GM18517 (cell line): ENCODE measurements around the gene CIRBP.
A peak's percentile ranks its signal among the peaks of the same experiment; 100 is the strongest.

Experiments used
- ATAC-seq: cut with Tn5 transposase; IDR thresholded peaks from one replicate; pipeline ENCODE4 v1.9.1; 2021; ENCODE audit warnings: mild to moderate bottlenecking, moderate library complexity; ENCODE audit not compliant: unreplicated experiment

The CIRBP gene

DNA sequence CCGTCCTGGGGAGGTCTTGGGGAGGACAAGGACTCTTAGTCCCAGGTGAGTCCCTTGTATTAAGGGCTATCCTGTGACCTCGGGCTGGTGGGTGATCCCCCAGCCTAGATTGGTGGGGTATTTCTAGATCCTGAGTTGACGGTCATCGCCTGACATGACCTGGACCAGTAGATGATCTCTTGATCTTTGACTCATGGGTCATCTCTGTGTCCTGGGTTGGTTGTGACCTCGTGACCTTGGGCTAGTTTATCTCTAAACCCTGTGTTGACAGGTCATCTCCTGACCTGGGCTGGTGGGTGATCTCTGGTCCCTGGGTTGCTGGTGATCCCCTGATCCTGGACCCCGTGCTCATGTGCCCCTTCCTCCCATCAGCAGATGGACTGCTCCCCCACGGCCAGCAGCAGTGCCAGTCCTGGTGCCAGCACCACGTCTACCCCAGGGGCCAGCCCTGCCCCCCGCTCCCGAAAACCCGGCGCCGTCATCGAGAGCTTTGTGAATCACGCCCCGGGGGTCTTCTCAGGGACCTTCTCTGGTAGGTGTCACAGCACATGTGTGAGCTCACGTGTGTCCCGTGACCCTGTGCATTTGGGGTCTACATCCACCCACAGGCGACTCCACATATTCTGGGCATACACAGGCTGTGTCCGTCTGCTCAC, 14.5 kb upstream of the CIRBP start:
- ATAC-seq: no peak

DNA sequence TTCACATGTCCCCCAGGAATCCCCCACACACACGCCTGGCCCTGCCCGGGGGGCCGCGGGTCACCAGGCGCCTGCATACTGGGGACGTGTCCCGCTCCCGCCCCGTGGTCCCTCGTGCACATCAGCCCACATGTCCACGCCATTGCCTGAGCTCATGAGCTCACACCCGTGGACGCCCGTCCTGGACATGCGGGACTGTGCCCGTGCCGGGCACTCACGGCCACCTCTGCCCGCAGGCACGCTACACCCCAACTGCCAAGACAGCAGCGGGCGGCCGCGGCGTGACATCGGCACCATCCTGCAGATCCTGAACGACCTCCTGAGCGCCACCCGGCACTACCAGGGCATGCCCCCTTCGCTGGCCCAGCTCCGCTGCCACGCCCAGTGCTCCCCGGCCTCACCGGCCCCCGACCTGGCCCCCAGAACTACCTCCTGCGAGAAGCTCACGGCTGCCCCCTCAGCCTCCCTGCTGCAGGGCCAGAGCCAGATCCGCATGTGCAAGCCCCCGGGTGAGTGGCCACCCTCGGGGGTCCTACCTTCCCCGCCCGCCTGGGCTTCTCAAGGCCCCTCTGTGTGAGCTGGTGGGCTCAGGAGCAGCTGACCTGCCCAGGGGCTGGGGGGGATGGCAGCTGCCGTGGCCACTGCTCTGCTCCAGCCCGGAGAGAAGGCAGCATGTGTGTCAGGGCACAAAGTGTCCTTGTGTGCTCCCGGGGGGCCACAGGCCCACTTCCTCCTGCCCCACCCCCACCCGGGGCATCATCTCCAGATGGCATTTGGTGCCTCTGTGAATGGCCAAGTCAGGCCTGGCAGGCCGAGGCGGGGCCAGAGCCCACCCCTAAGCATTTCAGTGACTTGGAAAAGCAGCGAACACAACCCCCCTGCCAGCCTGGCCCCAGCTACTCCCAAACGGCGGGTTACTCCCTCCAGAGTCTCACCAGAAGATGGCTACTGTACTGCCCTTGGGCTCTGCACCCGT, 13.7 kb upstream of the CIRBP start:
- ATAC-seq: no peak

DNA sequence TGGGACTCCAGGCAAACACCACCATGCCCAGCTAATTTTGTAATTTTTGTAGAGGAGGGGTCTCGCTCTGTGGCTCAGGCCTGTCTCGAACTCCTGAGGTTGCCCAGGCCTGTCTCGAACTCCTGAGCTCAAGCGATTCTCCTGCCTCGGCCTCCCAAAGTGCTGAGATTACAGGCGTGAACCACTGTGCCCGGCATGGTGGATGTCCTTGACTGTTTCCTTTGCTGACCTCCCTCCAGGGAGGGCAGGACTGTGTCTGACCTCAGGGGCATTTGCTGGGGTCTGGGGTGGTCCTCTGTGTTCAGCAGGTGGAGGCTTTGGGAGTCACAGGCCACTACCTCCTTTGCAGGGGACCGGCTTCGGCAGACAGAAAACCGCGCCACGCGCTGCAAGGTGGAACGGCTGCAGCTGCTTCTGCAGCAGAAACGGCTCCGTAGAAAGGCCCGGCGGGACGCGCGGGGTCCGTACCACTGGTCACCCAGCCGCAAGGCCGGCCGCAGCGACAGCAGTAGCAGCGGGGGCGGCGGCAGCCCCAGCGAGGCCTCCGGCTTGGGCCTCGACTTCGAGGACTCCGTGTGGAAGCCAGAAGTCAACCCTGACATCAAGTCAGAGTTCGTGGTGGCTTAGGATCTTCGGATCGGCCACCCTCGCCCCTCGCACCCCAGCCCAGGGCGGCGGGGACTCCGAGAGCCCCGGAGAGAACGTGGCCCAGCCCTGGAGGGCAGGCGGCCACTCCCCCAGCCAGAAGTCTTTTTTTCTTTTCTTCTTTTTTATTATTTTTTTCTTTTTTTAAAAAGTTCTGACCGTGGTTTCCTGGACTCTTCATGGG, 12.3 kb upstream of the CIRBP start:
- no peak for ATAC-seq

DNA sequence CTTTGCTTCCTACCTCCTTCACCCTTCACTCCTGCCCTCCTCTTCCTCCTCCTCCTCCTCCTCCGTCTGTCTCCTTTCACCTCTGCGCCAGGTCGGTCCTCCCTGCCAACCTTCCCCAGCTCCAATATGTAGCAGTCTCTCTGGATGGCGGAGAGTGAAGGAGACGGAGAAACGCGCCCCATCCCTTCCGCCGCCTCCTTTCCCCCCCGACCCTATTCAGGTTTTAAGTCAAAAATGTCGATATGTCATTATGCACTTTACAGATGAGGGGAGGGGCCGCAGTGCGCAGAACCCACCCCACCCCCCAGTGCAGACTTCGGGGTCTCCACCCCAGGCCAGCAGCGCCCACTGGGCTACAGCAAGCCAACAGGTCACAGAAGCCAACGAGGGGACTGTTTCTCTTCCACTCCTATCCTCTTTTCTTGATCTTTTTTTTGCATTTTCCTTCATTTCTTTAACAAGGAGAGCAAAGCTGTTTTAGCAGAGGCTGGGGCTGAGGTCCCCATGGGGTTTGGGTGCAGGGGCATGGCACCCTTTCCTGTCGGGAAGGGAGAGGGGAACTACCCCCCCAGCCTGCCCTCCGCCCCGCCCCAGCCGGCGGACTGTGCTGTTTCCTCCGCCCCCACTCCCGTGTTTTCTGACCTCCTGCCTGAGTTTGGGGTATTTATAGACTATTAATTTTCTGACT, 11.5 kb upstream of the CIRBP start:
- ATAC-seq: no peak

DNA sequence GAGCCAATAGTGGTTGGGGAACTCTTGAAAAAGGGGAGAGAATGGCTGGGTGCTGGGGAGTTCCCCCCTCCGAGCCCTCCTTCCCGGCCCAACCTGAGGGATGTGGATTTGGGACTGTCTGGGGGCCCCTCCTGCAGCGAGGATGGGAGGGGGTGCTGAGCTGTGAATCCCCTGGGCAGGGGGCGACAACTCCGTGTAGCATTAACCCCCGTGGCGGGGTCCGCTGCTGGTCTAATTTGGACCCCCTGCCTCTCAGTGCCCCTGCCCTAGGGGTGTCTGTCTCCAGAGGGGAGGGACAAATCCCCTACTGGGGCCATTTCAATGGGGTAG, 11.0 kb upstream of the CIRBP start:
- ATAC-seq: no peak

DNA sequence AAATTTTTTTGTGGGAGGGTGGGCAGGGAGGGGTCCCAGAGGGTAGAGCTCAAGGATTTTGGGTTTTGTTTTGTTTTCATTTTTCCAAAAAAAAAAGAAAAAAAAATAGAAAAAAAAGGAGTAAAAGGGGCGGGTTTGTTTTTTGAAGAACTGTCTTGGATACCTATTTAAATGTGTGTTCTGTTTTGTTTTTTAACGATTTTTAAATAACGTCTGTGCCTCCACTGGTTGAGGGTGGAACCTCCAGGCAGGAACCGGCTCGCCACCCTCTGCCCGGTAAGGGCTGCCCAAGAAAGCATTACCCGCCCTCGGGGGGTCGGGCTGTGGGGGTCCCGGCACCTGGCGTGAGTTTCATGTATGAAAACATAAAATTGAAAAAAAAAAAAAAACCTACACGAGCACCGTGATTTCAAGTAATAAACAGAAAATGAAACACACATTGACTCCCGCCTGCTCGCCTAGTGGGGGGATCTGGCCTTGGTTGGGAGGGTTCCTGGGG, 10.4 kb upstream of the CIRBP start:
- ATAC-seq: no peak

DNA sequence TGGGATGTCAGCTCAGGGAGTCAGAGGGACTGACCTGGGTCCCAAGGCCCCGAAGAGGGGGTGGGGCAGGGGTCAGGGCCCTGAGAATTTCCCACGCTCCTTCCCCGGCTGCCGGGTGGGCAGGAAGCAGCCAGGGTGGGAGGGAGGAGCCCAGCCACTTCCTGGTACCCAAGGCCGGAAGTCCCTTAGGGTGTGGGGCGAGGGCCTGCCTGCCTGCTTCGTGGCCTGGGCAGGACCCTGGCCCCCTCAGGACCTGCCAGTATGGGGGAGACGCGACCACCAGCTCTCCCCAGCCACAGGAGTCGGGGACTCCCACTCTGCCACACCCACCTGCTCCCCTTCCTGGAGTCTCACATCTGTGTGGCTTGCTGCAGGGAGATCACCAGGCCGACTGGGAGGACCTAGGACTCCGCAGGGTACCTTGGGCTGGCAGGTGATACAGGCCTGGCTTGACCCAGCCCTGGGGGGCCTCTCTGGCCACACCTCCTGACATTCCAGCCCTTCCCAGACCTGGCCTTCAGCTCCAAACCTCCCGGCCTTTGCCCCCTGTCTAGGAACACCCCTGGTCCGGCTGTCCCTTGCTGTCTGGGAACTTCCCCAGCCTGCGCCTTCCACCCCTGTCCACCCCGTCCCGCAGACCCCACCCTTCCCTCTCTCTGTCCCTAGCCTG, 9.8 kb upstream of the CIRBP start:
- ATAC-seq: peak; percentile 28

DNA sequence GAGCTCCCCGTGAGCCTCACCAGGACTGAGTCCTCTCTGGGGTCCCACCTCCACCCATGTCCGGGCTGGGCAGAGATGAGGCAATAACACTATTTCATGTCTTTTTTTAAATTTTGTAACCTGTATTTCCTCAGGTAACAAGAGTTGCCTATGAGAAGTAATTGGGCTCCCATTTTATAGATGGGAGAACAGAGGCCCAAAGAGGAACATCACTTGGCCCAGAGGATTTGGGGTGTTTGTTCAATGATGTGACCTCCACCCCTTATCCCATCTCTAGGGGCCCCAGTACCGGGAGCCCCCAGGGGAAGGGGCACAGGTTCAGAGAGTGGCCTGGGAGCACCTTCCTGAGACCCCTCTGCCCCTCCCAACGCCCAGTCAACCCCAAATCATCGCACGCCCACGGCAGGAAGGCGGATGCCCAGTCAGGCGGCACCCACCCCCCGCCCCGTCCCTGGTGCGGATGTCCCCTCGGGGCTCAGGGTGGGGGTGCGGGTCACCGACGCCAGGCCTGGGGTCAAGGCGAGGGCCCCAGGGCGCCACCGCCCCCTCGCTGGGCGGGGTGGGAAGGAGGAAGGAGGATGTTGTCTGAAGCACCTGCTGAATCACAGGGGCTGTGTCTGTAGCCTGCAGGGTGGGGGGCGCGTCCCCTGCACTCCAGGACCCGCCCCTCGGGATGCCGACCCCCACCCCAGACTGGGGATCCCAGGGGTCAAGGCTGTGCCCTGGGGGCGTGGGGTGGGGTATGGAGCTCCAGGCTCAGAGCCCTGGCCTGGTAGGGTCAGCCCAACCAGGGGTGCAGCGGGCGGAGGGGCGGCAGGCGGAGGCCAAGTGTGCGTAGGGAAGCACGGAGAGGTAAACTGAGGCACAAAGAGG, 9.0 kb upstream of the CIRBP start:
- peak; percentile 7 for ATAC-seq

DNA sequence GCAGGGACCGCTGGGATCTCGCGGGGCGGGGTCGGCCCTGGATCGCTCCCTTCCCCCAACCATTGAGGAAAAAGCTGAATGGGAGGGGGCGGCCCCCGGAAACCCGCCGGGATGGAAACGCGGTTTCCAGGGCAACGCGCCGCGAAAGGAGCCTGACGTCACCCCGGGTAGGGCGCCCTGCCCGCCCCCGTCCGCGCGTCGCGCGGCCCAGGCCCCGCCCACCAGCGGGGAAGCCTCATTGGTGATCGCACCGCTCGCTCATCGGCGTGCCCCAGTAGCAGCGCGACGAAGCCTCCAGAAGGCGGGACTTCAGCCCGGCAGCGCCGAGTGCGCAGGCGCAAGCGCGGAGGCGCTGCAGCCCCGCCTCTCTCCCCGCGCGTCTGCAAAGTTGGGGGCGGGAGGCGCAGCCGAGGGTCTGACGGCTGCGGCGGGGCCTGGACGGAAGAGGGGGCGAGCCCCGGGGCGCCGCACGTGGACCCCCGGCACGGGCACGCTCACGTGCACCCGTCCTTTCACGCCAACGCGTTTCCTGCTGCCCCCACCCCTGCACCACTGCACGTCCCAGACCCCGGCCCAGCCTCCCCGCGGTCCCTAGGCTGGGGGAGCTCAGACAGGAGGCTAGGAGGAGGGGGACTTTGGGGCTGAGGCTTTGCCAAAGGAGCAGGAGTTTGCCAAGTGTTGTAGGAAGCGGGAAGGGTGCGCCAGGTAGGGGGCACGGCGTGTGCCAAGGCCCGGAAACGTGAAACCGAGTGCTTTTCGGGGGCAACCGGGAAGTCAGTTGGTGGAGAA, 8.2 kb upstream of the CIRBP start:
- ATAC-seq: peak; percentile 31

DNA sequence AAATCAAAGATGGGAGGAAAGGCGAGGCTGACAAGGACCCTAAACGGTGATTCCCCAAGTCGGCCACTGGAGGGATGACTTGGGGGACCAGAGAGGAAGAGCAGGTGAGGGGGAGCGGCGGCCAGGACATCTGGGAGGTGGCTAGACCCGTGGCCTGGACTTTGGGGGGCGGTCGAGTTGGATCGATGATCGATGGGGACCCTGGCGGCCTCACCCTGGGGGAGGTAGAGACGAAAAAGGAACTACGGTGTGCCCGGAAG, 7.7 kb upstream of the CIRBP start:
- no peak for ATAC-seq

DNA sequence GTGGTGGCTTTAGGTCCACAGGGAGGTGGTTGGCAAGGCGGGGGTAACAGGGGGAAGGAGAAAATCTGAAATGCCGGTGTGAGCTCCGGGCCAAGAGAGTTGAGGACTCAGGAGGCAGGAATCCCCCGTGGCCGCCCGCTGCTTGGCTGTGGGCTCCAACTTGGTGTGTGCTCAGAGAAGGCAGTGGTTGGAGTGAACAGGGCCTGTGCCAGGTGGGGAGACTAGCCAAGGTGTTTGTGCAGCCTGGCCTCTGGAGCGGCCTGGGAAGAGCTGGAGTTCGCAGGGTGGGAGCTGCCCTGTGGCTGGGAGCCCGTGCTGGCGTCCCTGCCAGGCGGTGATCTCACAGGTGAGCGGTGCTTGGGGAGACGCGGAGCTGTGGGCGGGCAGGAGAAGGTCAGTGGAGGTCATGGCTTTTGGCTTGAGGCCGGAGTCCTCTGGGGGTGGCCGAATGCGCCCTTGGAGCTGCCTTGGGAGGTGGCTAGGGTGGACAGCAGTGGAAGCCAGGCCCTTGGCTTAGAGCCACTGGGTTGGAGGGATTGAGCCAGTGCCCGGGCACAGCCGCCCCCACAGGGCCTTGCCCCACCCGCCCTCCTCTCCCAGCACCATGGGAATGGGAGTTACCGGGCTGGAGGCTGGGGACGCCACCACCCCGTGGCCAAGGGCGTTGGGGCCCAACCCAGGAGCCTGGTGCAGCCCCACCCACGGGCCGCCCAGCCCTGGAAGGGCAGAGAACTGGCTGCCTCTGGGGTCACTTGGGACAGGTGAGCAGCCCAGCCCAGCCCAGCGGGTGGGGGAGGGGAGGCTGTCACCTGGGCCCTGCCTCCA, 7.1 kb upstream of the CIRBP start:
- no peak for ATAC-seq

DNA sequence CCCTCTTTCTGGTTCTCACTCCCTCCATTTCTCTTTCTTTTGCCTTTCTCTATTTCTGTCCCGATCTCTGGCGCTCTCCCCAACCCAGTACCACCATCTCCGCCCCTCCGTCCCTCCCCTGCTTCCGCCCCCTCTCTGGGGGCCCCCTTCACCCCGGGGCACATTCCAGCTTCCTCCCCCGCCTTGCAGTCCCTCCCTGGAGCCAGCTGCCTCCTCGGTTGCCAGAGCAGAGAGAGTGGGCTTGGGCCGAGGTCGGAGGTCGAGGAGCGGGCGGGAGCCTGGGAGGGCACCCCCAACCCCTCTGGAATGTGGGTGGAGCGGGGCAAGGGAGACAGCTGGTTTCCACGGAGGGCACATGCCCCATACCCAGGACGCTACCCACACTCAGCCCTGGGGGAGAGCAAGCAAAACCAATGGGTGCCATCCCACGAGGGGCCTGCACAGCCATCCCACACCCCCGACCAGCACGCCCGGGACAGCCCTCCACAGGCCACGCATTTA, 6.5 kb upstream of the CIRBP start:
- no peak for ATAC-seq

DNA sequence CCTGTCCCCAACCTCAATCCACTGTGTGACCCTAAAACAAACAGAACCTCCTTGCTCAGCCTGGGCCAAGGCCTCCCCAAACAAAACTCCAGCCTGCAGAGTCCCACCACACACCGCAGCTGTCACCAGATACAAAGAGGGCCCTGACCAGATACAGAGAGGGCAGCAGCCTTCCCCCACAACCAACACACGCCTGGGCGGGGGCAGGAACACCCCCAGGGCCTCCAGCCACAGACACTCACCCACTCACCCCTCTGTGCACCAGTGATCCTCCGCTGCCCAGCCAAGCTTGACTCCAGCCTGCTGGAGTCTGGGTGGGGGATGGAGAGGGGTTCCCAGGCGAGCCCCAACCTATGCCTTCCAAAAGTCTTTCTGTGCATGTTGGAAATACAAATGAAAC, 5.9 kb upstream of the CIRBP start:
- ATAC-seq: no peak

DNA sequence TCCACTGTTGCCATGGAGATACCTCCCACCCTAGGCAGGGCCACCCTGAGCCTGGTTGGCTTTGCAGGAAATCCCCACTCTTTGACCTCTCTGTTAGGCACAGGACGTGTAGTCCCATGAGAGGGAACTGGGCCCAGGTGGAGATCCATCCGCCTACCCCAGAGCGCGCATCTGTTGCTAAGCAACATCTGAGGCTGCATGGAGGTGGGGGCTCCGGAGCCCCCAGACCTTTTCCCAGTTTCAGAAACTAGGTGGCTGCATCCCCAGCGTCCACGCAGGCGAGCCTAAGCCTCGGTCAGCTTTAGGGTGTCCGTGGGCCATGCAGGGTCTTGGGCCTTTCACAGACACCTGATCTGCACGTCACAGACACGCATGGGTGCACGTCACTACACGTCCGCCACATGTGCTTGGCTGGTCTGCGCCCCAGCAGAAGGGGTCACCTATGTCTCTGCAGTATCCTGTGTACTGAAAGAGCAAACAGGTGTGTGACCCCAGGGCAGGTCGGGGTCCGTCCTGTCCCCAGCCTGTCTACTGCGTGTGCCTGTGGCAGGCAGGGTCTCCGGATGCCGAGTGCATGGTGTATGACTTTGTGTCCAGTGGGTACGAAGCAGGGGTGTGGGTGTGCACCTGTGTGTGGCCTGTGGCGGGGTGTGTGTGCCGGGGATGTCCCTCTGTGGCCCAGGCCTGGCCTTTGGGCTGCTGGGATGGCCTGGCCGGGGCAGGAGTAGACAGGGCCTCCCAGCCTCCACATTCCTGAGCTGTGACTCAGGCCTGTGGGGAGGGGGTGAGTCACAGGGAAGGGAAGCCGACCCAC, 4.1 kb upstream of the CIRBP start:
- ATAC-seq: no peak

DNA sequence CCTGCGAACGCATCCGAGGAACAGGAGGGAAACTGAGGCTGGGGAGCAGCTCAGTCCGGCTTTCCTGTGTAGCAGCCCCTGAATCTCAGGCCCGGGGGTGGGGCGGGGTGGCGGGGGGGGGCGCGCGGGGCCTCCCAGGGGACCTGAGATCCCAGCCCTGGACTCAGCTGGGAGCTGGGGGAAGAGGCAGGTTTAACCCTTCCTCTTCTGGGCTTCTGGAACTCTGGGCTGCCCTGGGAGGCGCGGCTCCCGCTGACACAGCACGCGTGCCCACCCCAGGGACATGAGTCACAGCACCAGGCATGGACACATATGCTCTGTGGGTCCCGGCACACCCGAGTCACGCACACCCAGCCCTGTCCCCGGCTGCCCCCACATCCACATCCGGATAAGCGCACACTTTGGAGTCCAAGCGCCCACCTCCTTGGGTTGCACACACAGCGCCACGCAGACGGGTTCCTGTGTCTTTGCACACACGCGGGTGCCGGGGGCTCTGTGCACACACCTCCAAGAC, 3.5 kb upstream of the CIRBP start:
- no peak for ATAC-seq

DNA sequence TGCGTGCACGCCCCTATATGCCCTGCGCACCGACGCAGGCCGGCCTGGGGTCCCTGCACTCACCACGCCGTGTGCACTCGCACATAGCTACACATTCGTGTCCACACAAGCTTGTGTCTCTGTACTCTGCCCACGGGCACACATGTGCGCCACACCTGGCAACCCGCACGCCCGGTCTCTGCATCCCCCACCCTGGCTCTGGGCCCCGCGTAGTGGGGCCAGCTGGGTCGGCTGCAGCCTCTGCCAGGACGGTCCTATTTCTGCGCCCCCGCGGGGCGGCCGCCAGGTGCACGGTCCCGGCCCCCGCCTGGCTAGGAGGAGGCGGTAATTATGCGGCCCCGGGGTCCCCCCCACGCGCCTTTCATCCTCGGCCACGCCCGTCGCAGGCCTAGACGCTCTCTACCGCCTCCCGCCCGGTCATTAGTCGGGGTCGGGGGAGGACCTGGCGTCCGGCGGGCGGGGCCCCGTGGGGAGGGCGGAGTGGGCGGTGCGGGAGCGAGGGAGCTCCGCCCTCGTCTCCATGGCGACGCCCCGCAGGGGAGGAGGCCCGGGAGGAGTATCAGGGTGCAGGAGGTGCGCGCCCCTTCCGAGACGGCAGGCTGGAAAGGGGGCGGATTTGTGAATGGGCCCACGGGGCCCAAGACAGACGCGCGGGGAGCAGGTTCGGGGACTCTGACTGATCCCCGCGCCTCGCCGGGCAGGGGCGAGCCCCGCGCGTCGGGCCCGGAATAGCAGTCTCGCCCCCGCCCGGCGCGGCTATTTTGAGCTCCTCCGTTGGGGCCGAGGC, 2.8 kb upstream of the CIRBP start:
- peak; percentile 26 for ATAC-seq
